WTC11 (cell line): ENCODE results near the gene CAPZB.

Source experiments
- ATF3 ChIP-seq: sonication (generic); formaldehyde crosslinking; conservative IDR thresholded peaks from 2 replicates; pipeline ENCODE4 v1.8.1; 2022; ENCODE audit warnings: mild to moderate bottlenecking, missing genetic modification reagents
- NFE2L1 ChIP-seq: sonication (generic); formaldehyde crosslinking; IDR thresholded peaks from 2 replicates; pipeline ENCODE4 v1.8.1; 2023; ENCODE audit warnings: missing genetic modification reagents
- TCF7 ChIP-seq: sonication (generic); formaldehyde crosslinking; IDR thresholded peaks from 2 replicates; pipeline ENCODE4 v1.8.0; 2022; ENCODE audit warnings: mild to moderate bottlenecking, low read depth, missing genetic modification reagents, moderate library complexity
- ZNF423 ChIP-seq: fragments of 250-450 bp; sonication (Bioruptor Pico); IDR thresholded peaks from 2 replicates; pipeline ENCODE4 v2.1.2; 2022; ENCODE audit warnings: mild to moderate bottlenecking, moderate library complexity
- ZNF512 ChIP-seq: sonication (generic); formaldehyde crosslinking; IDR thresholded peaks from 2 replicates; pipeline ENCODE4 v1.8.1; 2022; ENCODE audit warnings: missing genetic modification reagents, borderline replicate concordance

- TF ChIP-seq ZNF512 (CRISPR knock-in tag), result no peak
- no peak for TF ChIP-seq ZNF423 (CRISPR knock-in tag)
- no peak for TF ChIP-seq ATF3 (CRISPR knock-in tag)
- no peak for TF ChIP-seq TCF7 (CRISPR knock-in tag)
- TF ChIP-seq NFE2L1 (CRISPR knock-in tag), result no peak
These were observed 78.7 kb downstream of the CAPZB start for GRCh38 chr1:19406680-19407079.
